ENCODE results near the gene CEACAM20. TPM values are rescaled to one million over a fixed set of nuclear protein-coding genes. Genes with fewer than 3 reads are reported as not detected.

The CEACAM20 gene
- total and polyA plus RNA-seq, 2 experiments from 2014 or later = not detected

- TF ChIP-seq ZNF462 (CRISPR knock-in tag; IDR thresholded peaks at IDR 0.05) (no peak), POLR2AphosphoS5 (IDR thresholded peaks at IDR 0.05; ENCODE audit: low read depth) (no peak), ZNF114 (CRISPR knock-in tag; IDR thresholded peaks at IDR 0.05) (no peak), EZH2phosphoT487 (IDR thresholded peaks at IDR 0.05; ENCODE audit: unreplicated experiment) (no peak)
Measured at GRCh38 chr19:44517146-44517545, 12.3 kb downstream of the CEACAM20 start (continued).

- H3K4me3 Mint-ChIP-seq = no peak overlapping the region
- Histone ChIP-seq H3K4me2 (no peak overlapping the region), H3K27me3 (ENCODE audit: insufficient read depth) (no peaks in the 10 kb centered on the region), H4K20me1 (replicated peaks; ENCODE audit: insufficient read depth) (no peaks in the 10 kb centered on the region), H3K36me3 (ENCODE audit: insufficient read depth) (no peaks in the 10 kb centered on the region), H3K4me1 (ENCODE audit: insufficient read depth) (no peaks in the 10 kb centered on the region), H2AFZ (no peak overlapping the region), H3K79me2 (replicated peaks; ENCODE audit: insufficient read depth) (no peaks in the 10 kb centered on the region), H3K4me3 (no peak overlapping the region), H3F3A (replicated peaks; ENCODE audit: low read depth) (no peaks in the 10 kb centered on the region), H3K27ac (ENCODE audit: low read depth) (no peak overlapping the region), H3K9me2 (ENCODE audit: insufficient read depth) (0 out of 2 replicates have a peak, but pooled peaks cover 2% of the 10 kb centered on the region)
- H3K36me3 Mint-ChIP-seq (ENCODE audit: low read depth) = peaks cover 7% of the 10 kb centered on the region
- no peak for TF ChIP-seq JUNB (IDR thresholded peaks at IDR 0.05; ENCODE audit: unreplicated experiment)
- no peak for DNase-seq (ENCODE audit: low spot score)
- peaks cover 25% of the 10 kb centered on the region for H3K9me3 Mint-ChIP-seq
- H3K4me1 Mint-ChIP-seq = no peaks in the 10 kb centered on the region
- no peak for ATAC-seq
- H3K27ac Mint-ChIP-seq = no peak overlapping the region
- peaks cover 6% of the 10 kb centered on the region for H3K27me3 Mint-ChIP-seq (ENCODE audit: insufficient read depth, low read depth, poor library complexity)
Measured at GRCh38 chr19:44515907-44516306, 13.6 kb downstream of the CEACAM20 start.

- Histone ChIP-seq H4K20me1 (replicated peaks; ENCODE audit: insufficient read depth) (no peaks in the 10 kb centered on the region), H3K4me1 (ENCODE audit: insufficient read depth) (no peaks in the 10 kb centered on the region), H3F3A (replicated peaks; ENCODE audit: low read depth) (no peaks in the 10 kb centered on the region), H3K36me3 (ENCODE audit: insufficient read depth) (no peaks in the 10 kb centered on the region), H3K79me2 (replicated peaks; ENCODE audit: insufficient read depth) (no peaks in the 10 kb centered on the region), H3K27ac (ENCODE audit: low read depth) (no peak overlapping the region), H3K4me3 (no peak overlapping the region), H3K9me2 (ENCODE audit: insufficient read depth) (no peaks in the 10 kb centered on the region), H2AFZ (no peak overlapping the region), H3K27me3 (ENCODE audit: insufficient read depth) (no peaks in the 10 kb centered on the region), H3K4me2 (no peak overlapping the region)
- Mint-ChIP-seq H3K27me3 (ENCODE audit: insufficient read depth, low read depth, poor library complexity) (peaks cover 6% of the 10 kb centered on the region), H3K4me1 (no peaks in the 10 kb centered on the region), H3K4me3 (no peak overlapping the region), H3K9me3 (peaks cover 33% of the 10 kb centered on the region), H3K27ac (no peak overlapping the region), H3K36me3 (ENCODE audit: low read depth) (peaks cover 10% of the 10 kb centered on the region)
- no peak for DNase-seq (ENCODE audit: low spot score)
- no peak for ATAC-seq
- no peak for TF ChIP-seq NANOG (IDR thresholded peaks at IDR 0.05; ENCODE audit: borderline replicate concordance)
- no peak for TF ChIP-seq ZNF331 (CRISPR knock-in tag; IDR thresholded peaks at IDR 0.05; ENCODE audit: low read depth)
- TF ChIP-seq POLR2AphosphoS5 (IDR thresholded peaks at IDR 0.05; ENCODE audit: low read depth) = no peak
- no peak for TF ChIP-seq CTCF (conservative IDR thresholded peaks at IDR 0.05; ENCODE audit: low read depth in 2 of 2)
Measured at GRCh38 chr19:44515031-44515430, 14.4 kb downstream of the CEACAM20 start.

Data from GM23338 (cell line).